Tracheal epithelial cell (primary cell): ENCODE data around the gene TRIOBP. TPM values are rescaled to one million over a fixed set of nuclear protein-coding genes. Genes with fewer than 3 reads are reported as not detected.

Experiments
- total RNA-seq: library from RNA; depleted of rRNA; stranded (reverse); fragments of >200 nt; gene quantifications from 2 replicates; pipeline ENCODE4 v1.2.1, GENCODE V29; 2014

The TRIOBP gene, protein sequence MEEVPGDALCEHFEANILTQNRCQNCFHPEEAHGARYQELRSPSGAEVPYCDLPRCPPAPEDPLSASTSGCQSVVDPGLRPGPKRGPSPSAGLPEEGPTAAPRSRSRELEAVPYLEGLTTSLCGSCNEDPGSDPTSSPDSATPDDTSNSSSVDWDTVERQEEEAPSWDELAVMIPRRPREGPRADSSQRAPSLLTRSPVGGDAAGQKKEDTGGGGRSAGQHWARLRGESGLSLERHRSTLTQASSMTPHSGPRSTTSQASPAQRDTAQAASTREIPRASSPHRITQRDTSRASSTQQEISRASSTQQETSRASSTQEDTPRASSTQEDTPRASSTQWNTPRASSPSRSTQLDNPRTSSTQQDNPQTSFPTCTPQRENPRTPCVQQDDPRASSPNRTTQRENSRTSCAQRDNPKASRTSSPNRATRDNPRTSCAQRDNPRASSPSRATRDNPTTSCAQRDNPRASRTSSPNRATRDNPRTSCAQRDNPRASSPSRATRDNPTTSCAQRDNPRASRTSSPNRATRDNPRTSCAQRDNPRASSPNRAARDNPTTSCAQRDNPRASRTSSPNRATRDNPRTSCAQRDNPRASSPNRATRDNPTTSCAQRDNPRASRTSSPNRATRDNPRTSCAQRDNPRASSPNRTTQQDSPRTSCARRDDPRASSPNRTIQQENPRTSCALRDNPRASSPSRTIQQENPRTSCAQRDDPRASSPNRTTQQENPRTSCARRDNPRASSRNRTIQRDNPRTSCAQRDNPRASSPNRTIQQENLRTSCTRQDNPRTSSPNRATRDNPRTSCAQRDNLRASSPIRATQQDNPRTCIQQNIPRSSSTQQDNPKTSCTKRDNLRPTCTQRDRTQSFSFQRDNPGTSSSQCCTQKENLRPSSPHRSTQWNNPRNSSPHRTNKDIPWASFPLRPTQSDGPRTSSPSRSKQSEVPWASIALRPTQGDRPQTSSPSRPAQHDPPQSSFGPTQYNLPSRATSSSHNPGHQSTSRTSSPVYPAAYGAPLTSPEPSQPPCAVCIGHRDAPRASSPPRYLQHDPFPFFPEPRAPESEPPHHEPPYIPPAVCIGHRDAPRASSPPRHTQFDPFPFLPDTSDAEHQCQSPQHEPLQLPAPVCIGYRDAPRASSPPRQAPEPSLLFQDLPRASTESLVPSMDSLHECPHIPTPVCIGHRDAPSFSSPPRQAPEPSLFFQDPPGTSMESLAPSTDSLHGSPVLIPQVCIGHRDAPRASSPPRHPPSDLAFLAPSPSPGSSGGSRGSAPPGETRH (N-terminal part only)
- total RNA-seq = 49.0 and 54.7 TPM in 2 replicates

DNA sequence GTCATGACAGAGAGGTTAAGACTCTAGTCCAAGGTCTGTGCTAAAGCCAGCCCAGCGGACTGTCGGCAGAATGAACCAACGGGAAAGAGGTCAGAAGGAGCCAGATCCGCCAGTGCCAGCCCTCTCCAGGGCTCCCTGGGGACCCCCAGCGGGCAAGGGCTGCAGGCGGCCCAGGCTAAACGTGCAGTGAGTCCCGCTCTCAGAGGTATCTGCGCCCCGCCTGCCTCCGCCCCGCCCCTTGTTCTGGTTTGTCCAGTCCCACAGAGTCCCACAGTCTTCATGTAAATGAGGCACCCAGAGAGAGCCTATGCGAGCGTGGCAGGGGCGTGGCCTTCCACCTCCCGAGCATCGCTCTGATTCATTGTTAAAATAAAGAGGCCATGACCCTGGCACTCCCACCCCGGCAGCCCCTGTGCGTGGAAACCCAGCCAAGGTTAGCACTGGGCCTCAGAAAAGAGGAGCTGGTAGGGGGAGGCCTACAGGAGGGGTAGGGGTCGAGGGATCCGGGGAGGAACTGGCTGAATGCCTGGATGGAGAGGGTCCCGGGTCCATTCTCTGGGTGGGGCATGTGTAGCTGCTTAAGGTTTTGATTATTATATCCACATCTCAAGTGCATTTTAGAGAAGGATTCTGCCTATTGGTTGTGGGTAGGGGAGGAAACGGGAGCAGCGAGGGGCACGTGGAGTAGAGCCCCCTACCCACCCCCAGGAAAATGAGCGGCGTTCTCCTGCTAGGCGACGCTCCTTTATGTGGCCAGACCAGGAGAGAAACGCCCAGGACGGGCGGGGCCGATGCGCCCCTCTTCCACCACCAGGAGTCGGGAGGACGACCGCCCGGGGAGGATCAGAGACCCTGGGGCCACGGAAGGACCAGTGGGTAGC, at the start of gene TRIOBP:
Gene TRIOBP, plus strand, starts transcription at position 392 of the 881 bp plus-strand sequence. CDS start 4,318 bp downstream, outside the sequence.

GRCh38 chr22:37658133-37659065, 38.4 kb upstream of the TRIOBP start, which contains the start of gene PDXP:
TSS of gene PDXP (plus strand) at chr22:37658723. CDS start at chr22:37658783, 60 bp downstream.

DNA sequence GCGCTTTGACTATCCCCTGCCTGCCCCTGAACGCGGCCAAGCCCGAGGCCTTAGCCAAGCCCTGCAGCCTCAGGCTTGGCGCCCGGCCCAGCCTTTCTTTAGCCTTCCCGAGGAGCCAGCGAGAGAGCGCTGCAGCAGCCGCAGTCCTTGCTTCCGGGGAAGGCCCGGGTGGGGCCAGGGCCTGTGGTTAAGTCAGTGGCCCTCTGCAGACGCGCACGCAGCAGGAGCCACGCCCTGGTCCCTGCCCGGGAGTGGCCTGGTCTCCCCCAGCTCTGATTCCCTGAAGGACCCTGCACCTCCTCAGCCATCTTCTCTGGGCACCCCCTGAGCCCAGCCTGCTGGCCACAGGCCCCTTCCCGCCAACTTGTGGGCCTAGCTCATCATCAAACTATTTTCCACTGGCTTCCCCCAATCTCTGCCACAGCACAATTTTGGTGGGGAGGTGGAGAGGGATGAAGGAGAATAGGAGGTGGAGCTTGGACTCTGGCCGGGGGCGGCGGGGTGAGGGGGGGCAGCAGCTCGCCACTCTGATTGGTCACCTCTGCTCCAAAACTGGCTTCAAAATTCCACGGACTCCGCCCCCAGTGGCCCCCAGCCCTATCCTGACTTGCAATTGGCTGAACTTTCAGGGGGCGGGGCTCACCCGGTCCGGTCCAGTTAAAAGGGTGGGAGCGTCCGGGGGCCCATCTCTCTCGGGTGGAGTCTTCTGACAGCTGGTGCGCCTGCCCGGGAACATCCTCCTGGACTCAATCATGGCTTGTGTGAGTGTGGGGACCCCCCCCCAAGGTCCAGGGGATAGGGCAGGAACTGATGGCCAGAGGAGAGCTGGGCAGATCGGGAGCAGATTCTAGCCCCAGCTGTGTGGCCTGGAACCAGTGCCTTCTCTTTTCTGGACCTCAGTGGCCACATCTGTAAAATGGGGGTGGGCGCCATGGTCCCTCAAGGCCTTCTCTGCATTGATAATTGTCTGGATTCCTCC, 21.6 kb upstream of the TRIOBP start, which contains the start of gene LGALS1:
Gene LGALS1, plus strand, starts transcription at position 686 of the 979 bp plus-strand sequence. Its CDS starts 67 bp downstream, at position 753.

DNA sequence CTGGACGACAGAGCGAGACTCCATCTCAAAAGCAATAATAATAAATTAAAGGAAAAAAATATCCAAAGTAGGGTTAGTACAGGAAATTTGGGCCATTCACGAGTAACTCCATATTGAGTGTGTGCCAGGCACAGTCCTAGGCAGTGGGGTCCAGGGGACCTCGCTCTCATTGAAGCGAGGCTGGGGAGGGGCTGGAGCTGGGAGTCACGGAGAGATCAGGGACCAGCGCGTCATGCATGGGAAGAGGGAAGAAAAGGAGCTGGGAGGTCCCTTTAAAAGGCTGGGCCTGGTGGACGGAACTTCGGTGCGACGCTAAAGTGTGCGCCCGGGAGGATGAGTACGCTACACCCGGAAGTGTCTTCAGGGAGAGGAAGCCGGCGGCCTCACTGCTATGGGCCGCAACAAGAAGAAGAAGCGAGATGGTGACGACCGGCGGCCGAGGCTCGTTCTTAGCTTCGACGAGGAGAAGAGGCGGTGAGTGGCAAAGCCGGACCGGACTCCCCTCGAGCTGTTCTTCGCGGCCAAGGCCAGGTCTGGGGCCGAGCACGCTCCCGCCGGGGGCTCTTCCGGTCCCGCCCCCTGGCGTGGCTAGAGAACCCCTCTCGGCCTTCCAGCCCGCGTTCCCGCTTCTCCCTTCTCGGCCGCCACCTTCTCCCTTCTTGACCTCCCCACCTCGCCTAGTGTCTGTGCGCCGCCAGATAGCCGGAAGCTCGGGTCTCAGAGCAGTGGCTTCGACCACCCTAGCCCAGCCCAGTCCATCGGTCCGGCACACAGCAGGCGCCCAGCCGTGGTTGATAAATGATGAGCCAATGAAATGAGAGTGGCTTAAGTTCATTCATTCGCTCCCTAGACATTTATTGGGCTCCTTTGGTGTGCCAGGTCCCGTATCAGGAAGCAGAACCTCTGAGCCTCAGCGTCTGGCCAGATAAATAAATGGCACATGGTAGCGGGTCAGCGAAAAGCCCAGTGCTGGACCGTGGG, 10.6 kb upstream of the TRIOBP start, which contains the start of gene NOL12:
Gene NOL12, plus strand, starts transcription at position 342 of the 981 bp plus-strand sequence. Its CDS starts 50 bp downstream, at position 392.

GRCh38 chr22:37807410-37808293, 110.8 kb downstream of the TRIOBP start, which contains the start of gene GCAT:
TSS of gene GCAT (plus strand) at chr22:37807934. CDS start at chr22:37807968, 34 bp downstream.

DNA sequence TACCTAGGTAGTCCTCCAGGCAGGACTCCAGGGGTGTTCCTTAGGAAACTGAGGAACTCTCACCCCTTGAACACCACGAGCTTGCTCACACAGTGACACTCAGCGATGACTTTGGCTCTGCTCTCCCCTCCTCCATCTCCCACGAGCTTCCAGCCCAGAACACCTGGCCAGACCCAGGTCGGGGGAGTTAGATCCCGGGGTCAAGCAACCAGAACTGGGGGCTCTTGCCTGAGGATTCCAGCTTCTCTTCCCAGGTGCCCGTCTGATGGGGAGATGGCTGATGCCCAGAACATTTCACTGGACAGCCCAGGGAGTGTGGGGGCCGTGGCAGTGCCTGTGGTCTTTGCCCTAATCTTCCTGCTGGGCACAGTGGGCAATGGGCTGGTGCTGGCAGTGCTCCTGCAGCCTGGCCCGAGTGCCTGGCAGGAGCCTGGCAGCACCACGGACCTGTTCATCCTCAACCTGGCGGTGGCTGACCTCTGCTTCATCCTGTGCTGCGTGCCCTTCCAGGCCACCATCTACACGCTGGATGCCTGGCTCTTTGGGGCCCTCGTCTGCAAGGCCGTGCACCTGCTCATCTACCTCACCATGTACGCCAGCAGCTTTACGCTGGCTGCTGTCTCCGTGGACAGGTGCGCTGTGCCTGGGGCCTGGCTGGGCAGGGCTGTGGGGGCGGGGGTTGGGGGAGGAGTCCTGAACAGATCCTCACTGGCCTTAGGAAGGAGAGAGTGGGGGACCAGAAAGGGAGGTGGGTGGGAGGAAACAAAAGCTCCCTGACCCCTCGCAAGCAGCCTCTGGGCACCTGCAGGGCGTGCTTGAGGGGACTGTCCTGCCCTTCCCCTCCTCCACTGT, 126.5 kb downstream of the TRIOBP start, which contains the start of gene GALR3:
Gene GALR3, plus strand, starts transcription at position 249 of the 852 bp plus-strand sequence. Its CDS starts 25 bp downstream, at position 274.

Other genes starting within 250 kb of the TRIOBP start
- gene MFNG, start 210.7 kb upstream of the TRIOBP start, total RNA-seq = 0.43 and 2.2 TPM in 2 replicates
- 16.4 and 34.2 TPM in 2 replicates for gene CARD10, start 177.6 kb upstream of the TRIOBP start, total RNA-seq
- 11.7 and 36.1 TPM in 2 replicates for gene CDC42EP1, start 136.6 kb upstream of the TRIOBP start, total RNA-seq
- gene LGALS2, start 117.0 kb upstream of the TRIOBP start, total RNA-seq = not detected in 2 replicates
- 31.1 and 41.7 TPM in 2 replicates for gene GGA1, start 88.2 kb upstream of the TRIOBP start, total RNA-seq
- gene SH3BP1, start 57.4 kb upstream of the TRIOBP start, total RNA-seq = 28.1 and 42.4 TPM in 2 replicates
- gene PDXP, start 38.3 kb upstream of the TRIOBP start, total RNA-seq = 9.2 and 10.0 TPM in 2 replicates
- 1,268 and 2,738 TPM in 2 replicates for gene LGALS1, start 21.4 kb upstream of the TRIOBP start, total RNA-seq
- 20.0 and 35.9 TPM in 2 replicates for gene NOL12, start 10.7 kb upstream of the TRIOBP start, total RNA-seq
- gene GCAT, start 110.9 kb downstream of the TRIOBP start, total RNA-seq = 23.4 and 26.4 TPM in 2 replicates
- not detected in 2 replicates for gene GALR3, start 126.3 kb downstream of the TRIOBP start, total RNA-seq
- 15.8 and 20.0 TPM in 2 replicates for gene ANKRD54, start 147.3 kb downstream of the TRIOBP start, total RNA-seq
- 380 and 527 TPM in 2 replicates for gene EIF3L, start 152.4 kb downstream of the TRIOBP start, total RNA-seq
- 134 and 190 TPM in 2 replicates for gene MICALL1, start 209.2 kb downstream of the TRIOBP start, total RNA-seq